ENCODE data around the gene LIPC.

LIPC gene

GRCh38 chr15:58457466-58457965 lies 25.7 kb downstream of the LIPC start:
- peaks cover 7% of the 10 kb centered on the region for H3K4me1 ChIP-seq (ENCODE audit: insufficient read depth, low read length)
- H3K9me3 ChIP-seq (ENCODE audit: low read length), result no peaks in the 10 kb centered on the region
- H3K27me3 ChIP-seq (ENCODE audit: insufficient read depth, low read length), result no peaks in the 10 kb centered on the region
- no peaks in the 10 kb centered on the region for H3K36me3 ChIP-seq (ENCODE audit: insufficient read depth, low read length)
- H2AFZ ChIP-seq (ENCODE audit: low read depth, low read length), result no peak overlapping the region
- no peak overlapping the region for H3K4me3 ChIP-seq (ENCODE audit: low read length)

DNA sequence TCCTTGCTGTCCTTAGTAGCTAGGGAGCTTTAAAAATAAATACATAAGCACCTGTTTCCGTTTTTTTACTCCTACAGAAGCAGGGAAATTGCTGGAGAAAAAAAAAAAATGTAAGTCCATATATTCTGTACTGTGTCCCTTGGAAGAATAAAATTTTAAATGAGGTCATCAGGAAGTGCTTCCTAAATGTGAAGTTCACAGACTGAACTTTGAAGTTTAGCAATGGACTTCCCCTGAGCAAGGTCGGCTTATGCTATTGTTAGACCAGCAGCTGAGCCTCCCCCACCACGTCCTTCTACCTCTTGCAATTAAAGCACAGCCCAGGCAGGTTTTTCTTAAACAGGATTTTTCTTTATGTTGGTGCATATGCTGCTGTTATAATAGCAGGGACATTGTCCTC lies 26.3 kb downstream of the LIPC start:
- Histone ChIP-seq H3K4me1 (ENCODE audit: insufficient read depth, low read length) (peaks cover 7% of the 10 kb centered on the region), H3K4me3 (ENCODE audit: low read length) (no peak overlapping the region)

GRCh38 chr15:58459045-58459444 lies 27.3 kb downstream of the LIPC start:
- Histone ChIP-seq H2AFZ (ENCODE audit: low read depth, low read length) (no peak overlapping the region), H3K4me3 (ENCODE audit: low read length) (no peak overlapping the region), H3K36me3 (ENCODE audit: insufficient read depth, low read length) (no peaks in the 10 kb centered on the region), H3K9me3 (ENCODE audit: low read length) (no peaks in the 10 kb centered on the region), H3K4me1 (ENCODE audit: insufficient read depth, low read length) (peaks cover 7% of the 10 kb centered on the region), H3K27me3 (ENCODE audit: insufficient read depth, low read length) (no peaks in the 10 kb centered on the region)

More for the DNA sequence above, 26.3 kb downstream of the LIPC start:
- Histone ChIP-seq H3K9me3 (ENCODE audit: low read length) (no peaks in the 10 kb centered on the region), H3K36me3 (ENCODE audit: insufficient read depth, low read length) (no peaks in the 10 kb centered on the region), H2AFZ (ENCODE audit: low read depth, low read length) (no peak overlapping the region), H3K27me3 (ENCODE audit: insufficient read depth, low read length) (no peaks in the 10 kb centered on the region)

- Histone ChIP-seq H2AFZ (ENCODE audit: low read depth, low read length) (no peak overlapping the region), H3K36me3 (ENCODE audit: insufficient read depth, low read length) (no peaks in the 10 kb centered on the region), H3K9me3 (ENCODE audit: low read length) (no peaks in the 10 kb centered on the region), H3K4me1 (ENCODE audit: insufficient read depth, low read length) (peaks cover 7% of the 10 kb centered on the region), H3K4me3 (ENCODE audit: low read length) (no peak overlapping the region), H3K27me3 (ENCODE audit: insufficient read depth, low read length) (no peaks in the 10 kb centered on the region)
These were observed 27.8 kb downstream of the LIPC start for GRCh38 chr15:58459560-58459959.

GRCh38 chr15:58460116-58460790 lies 28.5 kb downstream of the LIPC start:
- peaks cover 7% of the 10 kb centered on the region for H3K4me1 ChIP-seq (ENCODE audit: insufficient read depth, low read length)
- no peaks in the 10 kb centered on the region for H3K27me3 ChIP-seq (ENCODE audit: insufficient read depth, low read length)
- H3K4me3 ChIP-seq (ENCODE audit: low read length), result no peak overlapping the region
- H3K36me3 ChIP-seq (ENCODE audit: insufficient read depth, low read length), result no peaks in the 10 kb centered on the region
- no peak overlapping the region for H2AFZ ChIP-seq (ENCODE audit: low read depth, low read length)
- H3K9me3 ChIP-seq (ENCODE audit: low read length), result no peaks in the 10 kb centered on the region

GRCh38 chr15:58460872-58461271 lies 29.1 kb downstream of the LIPC start:
- no peaks in the 10 kb centered on the region for H3K36me3 ChIP-seq (ENCODE audit: insufficient read depth, low read length)

GRCh38 chr15:58462547-58462946 lies 30.8 kb downstream of the LIPC start:
- H2AFZ ChIP-seq (ENCODE audit: low read depth, low read length), result no peak overlapping the region
- no peaks in the 10 kb centered on the region for H3K27me3 ChIP-seq (ENCODE audit: insufficient read depth, low read length)
- no peaks in the 10 kb centered on the region for H3K9me3 ChIP-seq (ENCODE audit: low read length)
- H3K36me3 ChIP-seq (ENCODE audit: insufficient read depth, low read length), result no peaks in the 10 kb centered on the region
- H3K4me1 ChIP-seq (ENCODE audit: insufficient read depth, low read length), result peaks cover 7% of the 10 kb centered on the region
- no peak overlapping the region for H3K4me3 ChIP-seq (ENCODE audit: low read length)

More at GRCh38 chr15:58460872-58461271, 29.1 kb downstream of the LIPC start:
- H3K27me3 ChIP-seq (ENCODE audit: insufficient read depth, low read length), result no peaks in the 10 kb centered on the region
- H2AFZ ChIP-seq (ENCODE audit: low read depth, low read length), result no peak overlapping the region
- H3K4me1 ChIP-seq (ENCODE audit: insufficient read depth, low read length), result peaks cover 7% of the 10 kb centered on the region
- no peak overlapping the region for H3K4me3 ChIP-seq (ENCODE audit: low read length)
- H3K9me3 ChIP-seq (ENCODE audit: low read length), result no peaks in the 10 kb centered on the region

DNA sequence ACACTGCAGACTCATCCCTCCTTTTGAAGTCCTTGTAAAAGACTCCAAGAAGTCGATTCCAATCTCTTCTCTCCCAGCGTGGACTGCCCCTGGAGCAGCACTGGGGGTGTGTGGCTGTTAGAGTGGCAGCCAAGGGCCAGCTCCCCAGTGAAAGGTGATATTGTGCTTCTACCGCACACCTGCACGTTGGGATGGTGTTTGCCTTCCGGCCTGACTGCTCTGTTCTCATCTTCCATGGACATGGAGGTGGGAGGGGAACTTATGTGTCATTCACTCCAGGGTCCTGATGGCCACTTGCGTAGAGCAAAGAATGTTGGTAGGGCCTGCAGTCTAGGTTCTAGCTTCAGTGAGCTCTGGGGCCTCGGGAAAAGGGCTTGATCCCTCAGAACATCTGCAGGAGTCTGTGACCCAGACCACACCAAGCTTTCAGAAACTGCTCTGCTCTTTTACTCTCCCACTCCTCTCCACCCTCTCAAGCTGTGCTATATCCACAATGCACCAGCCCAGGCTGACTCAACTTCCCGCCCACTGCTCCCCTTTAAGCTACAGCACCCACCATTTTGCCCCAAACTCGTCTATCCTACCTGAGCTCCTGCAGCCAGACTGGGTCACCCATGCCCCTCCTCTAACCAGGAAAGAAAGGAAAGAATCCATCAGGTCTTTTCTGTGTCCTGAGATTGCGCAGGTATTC lies 31.3 kb downstream of the LIPC start:
- Histone ChIP-seq H2AFZ (ENCODE audit: low read depth, low read length) (no peak overlapping the region), H3K36me3 (ENCODE audit: insufficient read depth, low read length) (no peaks in the 10 kb centered on the region), H3K27me3 (ENCODE audit: insufficient read depth, low read length) (no peaks in the 10 kb centered on the region), H3K9me3 (ENCODE audit: low read length) (no peaks in the 10 kb centered on the region), H3K4me1 (ENCODE audit: insufficient read depth, low read length) (peaks cover 7% of the 10 kb centered on the region), H3K4me3 (ENCODE audit: low read length) (no peak overlapping the region)

DNA sequence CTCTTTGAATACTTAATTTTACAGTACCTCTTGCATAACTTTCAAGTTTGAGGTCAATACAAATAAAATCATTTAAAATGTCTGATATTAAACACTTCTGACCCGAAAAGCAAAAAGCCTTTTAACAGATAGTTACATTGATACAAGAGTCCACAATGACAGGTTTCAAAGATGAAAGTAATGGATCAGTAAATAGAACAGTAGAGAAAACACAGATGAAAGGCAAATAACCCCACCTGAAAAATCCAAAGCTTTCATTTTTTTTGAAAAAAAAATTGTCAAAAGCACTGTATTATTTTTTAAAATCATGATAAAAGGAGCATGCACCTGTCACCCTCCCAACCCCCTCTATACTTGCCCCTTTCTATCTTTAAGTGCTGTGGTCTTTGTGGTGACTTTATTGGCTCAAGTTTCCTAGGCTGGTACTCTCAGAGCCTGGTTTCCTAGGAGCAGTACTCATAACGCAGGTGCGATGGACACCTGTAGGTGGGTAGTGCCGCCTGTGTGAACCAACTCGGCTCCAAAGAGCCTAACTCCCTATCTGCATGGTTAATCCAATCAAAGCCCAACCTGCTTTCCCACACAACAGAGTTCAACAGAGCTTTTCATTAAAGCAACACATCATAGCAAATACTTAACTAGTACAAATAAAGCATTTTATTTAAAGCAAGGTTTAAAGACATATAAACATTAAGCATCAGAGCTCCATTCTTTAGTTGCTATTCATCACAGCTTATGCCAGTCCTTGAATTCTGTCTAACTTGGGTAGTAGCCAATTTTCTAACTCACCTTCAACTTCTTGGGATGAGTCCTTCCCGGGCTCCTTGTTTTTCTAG lies 32.2 kb downstream of the LIPC start:
- H3K9me3 ChIP-seq (ENCODE audit: low read length), result no peaks in the 10 kb centered on the region
- peaks cover 1% of the 10 kb centered on the region for H3K4me1 ChIP-seq (ENCODE audit: insufficient read depth, low read length)

DNA sequence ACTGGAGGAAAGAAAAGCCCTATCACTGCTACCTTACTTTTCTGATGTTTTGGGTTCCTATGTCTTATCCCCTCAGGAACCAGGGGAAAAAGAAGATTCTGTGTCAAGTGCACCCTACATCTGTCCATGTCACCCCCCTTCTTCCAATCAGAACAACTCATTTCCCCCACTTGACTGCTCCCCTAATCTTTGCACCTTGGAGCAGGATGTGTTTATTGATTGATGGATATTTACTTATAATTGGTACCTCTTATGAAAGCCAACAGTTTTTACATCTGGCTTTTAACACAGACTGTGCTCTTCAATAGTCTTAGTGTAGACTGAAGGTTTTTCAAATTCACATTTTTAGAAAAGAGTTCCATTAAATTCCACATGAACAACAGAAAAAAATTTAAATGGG lies 33.3 kb downstream of the LIPC start:
- Histone ChIP-seq H3K27me3 (ENCODE audit: insufficient read depth, low read length) (no peaks in the 10 kb centered on the region), H3K4me3 (ENCODE audit: low read length) (no peak overlapping the region), H2AFZ (ENCODE audit: low read depth, low read length) (no peak overlapping the region), H3K4me1 (ENCODE audit: insufficient read depth, low read length) (peaks cover 7% of the 10 kb centered on the region), H3K36me3 (ENCODE audit: insufficient read depth, low read length) (no peaks in the 10 kb centered on the region), H3K9me3 (ENCODE audit: low read length) (no peaks in the 10 kb centered on the region)

More for the DNA sequence above, 32.2 kb downstream of the LIPC start:
- Histone ChIP-seq H2AFZ (ENCODE audit: low read depth, low read length) (no peak overlapping the region), H3K36me3 (ENCODE audit: insufficient read depth, low read length) (no peaks in the 10 kb centered on the region), H3K4me3 (ENCODE audit: low read length) (no peak overlapping the region), H3K27me3 (ENCODE audit: insufficient read depth, low read length) (no peaks in the 10 kb centered on the region)

- H3K4me3 ChIP-seq (ENCODE audit: low read length), result no peak overlapping the region
- H3K36me3 ChIP-seq (ENCODE audit: insufficient read depth, low read length), result no peaks in the 10 kb centered on the region
- no peaks in the 10 kb centered on the region for H3K27me3 ChIP-seq (ENCODE audit: insufficient read depth, low read length)
- no peak overlapping the region for H2AFZ ChIP-seq (ENCODE audit: low read depth, low read length)
- H3K9me3 ChIP-seq (ENCODE audit: low read length), result no peaks in the 10 kb centered on the region
- peaks cover 8% of the 10 kb centered on the region for H3K4me1 ChIP-seq (ENCODE audit: insufficient read depth, low read length)
These were observed 34.2 kb downstream of the LIPC start for GRCh38 chr15:58465866-58466517.

DNA sequence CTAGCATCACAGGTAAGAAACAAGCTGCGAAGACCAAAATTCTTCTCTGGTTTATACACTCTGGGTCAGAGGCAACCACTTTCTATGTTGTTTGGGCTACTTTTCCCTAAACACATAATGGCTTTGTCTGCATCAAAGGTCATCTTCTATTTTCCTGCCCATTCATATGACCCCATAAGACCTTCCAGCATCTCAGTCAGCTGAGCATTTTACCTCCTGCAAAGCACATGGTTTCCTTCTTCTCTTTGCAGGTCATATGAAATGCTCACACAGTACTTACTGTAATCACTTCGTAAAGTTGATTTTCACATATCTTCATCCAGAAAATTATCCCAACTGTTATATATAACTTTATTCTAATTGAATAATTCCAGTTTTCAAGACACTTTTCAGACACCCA lies 34.8 kb downstream of the LIPC start:
- H3K27me3 ChIP-seq (ENCODE audit: insufficient read depth, low read length), result no peaks in the 10 kb centered on the region
- no peak overlapping the region for H2AFZ ChIP-seq (ENCODE audit: low read depth, low read length)
- no peaks in the 10 kb centered on the region for H3K36me3 ChIP-seq (ENCODE audit: insufficient read depth, low read length)
- peaks cover 8% of the 10 kb centered on the region for H3K4me1 ChIP-seq (ENCODE audit: insufficient read depth, low read length)
- H3K9me3 ChIP-seq (ENCODE audit: low read length), result no peaks in the 10 kb centered on the region
- no peak overlapping the region for H3K4me3 ChIP-seq (ENCODE audit: low read length)

Data from neuron (in vitro differentiated cells).